NT2/D1 (cell line): ENCODE measurements around the gene SEMA3C.

ENCODE experiments used
- SUZ12 ChIP-seq: IDR thresholded peaks from 2 replicates; pipeline ENCODE4 v1.6.1; 2011; ENCODE audit not compliant: insufficient read length, insufficient read depth; ENCODE audit errors: extremely low read depth
- YY1 ChIP-seq: IDR thresholded peaks from 2 replicates; pipeline ENCODE4 v1.6.1; 2011; ENCODE audit not compliant: insufficient read length, insufficient read depth
- ZNF274 ChIP-seq: IDR thresholded peaks from 2 replicates; pipeline ENCODE4 v1.6.1; 2011; ENCODE audit warnings: mild to moderate bottlenecking, low read depth, low read length

DNA sequence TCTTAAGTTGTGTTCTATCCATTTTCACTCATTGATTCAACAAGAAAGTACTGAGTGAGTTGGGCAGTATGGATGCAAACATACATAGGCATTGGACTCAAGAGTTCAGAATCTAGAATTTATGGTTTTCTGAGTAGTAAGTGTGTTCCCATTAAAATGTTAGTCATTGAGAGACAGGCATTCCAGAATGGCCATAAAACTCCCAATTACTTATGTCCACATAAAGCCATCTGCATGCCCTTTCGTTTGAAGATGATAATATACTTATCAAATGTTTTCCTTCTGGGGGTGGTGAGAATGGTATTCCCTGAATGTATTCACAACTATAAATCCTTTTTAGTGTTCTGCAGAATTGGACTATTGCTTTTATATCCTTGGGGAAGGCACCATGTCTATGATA is 148.8 kb downstream of the SEMA3C start:
- TF ChIP-seq YY1 (no peak), ZNF274 (no peak), SUZ12 (no peak)
